Tibial artery (tissue), 4 donors: Measurements from ENCODE around the gene ZCWPW1.
A peak's percentile ranks its signal among the peaks of the same experiment; 100 is the strongest.
"Not testable (repeated sequence)": the region's sequence is repeated elsewhere in the genome, so short reads cannot be mapped to it uniquely, and the experiment has no call there.

Experiments
- DNase-seq, 2 donors: peaks; one replicate each; pipeline ENCODE4 v3.0.0-alpha.2; 2019
- H3K27ac ChIP-seq, 2 donors: fragments of 200-600 bp; sonication (generic) in 1 of 2; 1 replicate in 1 of 2; 2 replicates in 1 of 2; pipeline ENCODE4 v1.5.1; 2018 to 2019; ENCODE audit warnings: mild to moderate bottlenecking in 1 of 2
- H3K27me3 ChIP-seq, 2 donors: fragments of 200-600 bp; sonication (generic) in 1 of 2; one replicate each; pipeline versions ENCODE4 v1.5.1 to v1.6.0; 2016 to 2019
- H3K36me3 ChIP-seq, 3 donors: fragments of 200-600 bp; sonication (generic) in 2 of 3; one replicate each; pipeline ENCODE4 v1.5.1; 2016 to 2019; ENCODE audit warnings: mild to moderate bottlenecking in 2 of 3
- H3K4me1 ChIP-seq, 4 donors: fragments of 200-600 bp; sonication (generic) in 2 of 4; 1 replicate in 3 of 4; 2 replicates in 1 of 4; pipeline ENCODE4 v1.5.1; 2016 to 2019
- H3K4me3 ChIP-seq, 2 donors: fragments of 200-600 bp; sonication (generic) in 1 of 2; 1 replicate in 1 of 2; 2 replicates in 1 of 2; pipeline ENCODE4 v1.5.1; 2018 to 2019; ENCODE audit warnings: mild to moderate bottlenecking in 2 of 2
- H3K9me3 ChIP-seq, 3 donors: fragments of 200-600 bp; sonication (generic) in 1 of 3; one replicate each; pipeline ENCODE4 v1.5.1; 2016 to 2019
- CTCF ChIP-seq, 2 experiments: fragments of 200-600 bp in 1 of 2; fragments of 450-650 bp in 1 of 2; IDR thresholded peaks; one replicate each; pipeline ENCODE4 v1.5.1; 2017 to 2019; ENCODE audit warnings: antibody characterized with exemption in 2 of 2, mild to moderate bottlenecking in 1 of 2, moderate library complexity in 1 of 2
- intact Hi-C: fragments of 100-400 bp; cut with DNase I; formaldehyde crosslinking; loops from one replicate; pipeline ENCODE4 v1.15.0; 2023; ENCODE audit warnings: low total_unique reads

The ZCWPW1 gene

GRCh38 chr7:100369105-100369504, 59.4 kb downstream of the ZCWPW1 start:
- Histone ChIP-seq H3K4me3 (no peak overlapping the region), H3K27ac (no peak overlapping the region), H3K9me3 (no peaks in the 10 kb centered on the region), H3K4me1 (peaks cover 0 to 3% (median 0%) of the 10 kb centered on the region in 4 donors), H3K36me3 (peaks cover 7 to 51% (median 8%) of the 10 kb centered on the region in 3 donors), H3K27me3 (peaks cover 0 to 8% of the 10 kb centered on the region in 2 donors)
- no peak for TF ChIP-seq CTCF (IDR thresholded peaks at IDR 0.05)
- intact Hi-C loops: no loop called here
- peak; percentile 71 to 81 for DNase-seq

- Histone ChIP-seq H3K36me3 (peaks cover 8 to 63% (median 8%) of the 10 kb centered on the region in 3 donors), H3K27me3 (no peaks in the 10 kb centered on the region), H3K4me3 (no peak overlapping the region), H3K9me3 (no peaks in the 10 kb centered on the region), H3K27ac (no peak overlapping the region), H3K4me1 (peaks cover 0 to 3% (median 0%) of the 10 kb centered on the region in 4 donors)
- DNase-seq: no peak
- TF ChIP-seq CTCF (IDR thresholded peaks at IDR 0.05): no peak
- intact Hi-C loops: no loop called here
These were observed 60.6 kb downstream of the ZCWPW1 start for GRCh38 chr7:100367676-100368613.

- no peak for DNase-seq
- no peak for TF ChIP-seq CTCF (IDR thresholded peaks at IDR 0.05)
- H3K27me3 ChIP-seq: no peaks in the 10 kb centered on the region
- intact Hi-C loops: no loop called here
- no peak overlapping the region for H3K27ac ChIP-seq
- no peaks in the 10 kb centered on the region for H3K9me3 ChIP-seq
- peaks cover 0 to 3% (median 0%) of the 10 kb centered on the region in 4 donors for H3K4me1 ChIP-seq
- H3K36me3 ChIP-seq: peaks cover 8 to 70% (median 15%) of the 10 kb centered on the region in 3 donors
- no peak overlapping the region for H3K4me3 ChIP-seq
These were observed 61.3 kb downstream of the ZCWPW1 start for GRCh38 chr7:100367251-100367620.

- Histone ChIP-seq H3K36me3 (peaks cover 8 to 76% (median 21%) of the 10 kb centered on the region in 3 donors), H3K4me1 (no peaks in the 10 kb centered on the region), H3K9me3 (no peaks in the 10 kb centered on the region), H3K27ac (no peak overlapping the region), H3K4me3 (no peak overlapping the region), H3K27me3 (no peaks in the 10 kb centered on the region)
- no peak for TF ChIP-seq CTCF (IDR thresholded peaks at IDR 0.05)
- no peak for DNase-seq
- intact Hi-C loops: no loop called here
These were observed 61.9 kb downstream of the ZCWPW1 start for GRCh38 chr7:100366411-100367250.

GRCh38 chr7:100365998-100366367, 62.5 kb downstream of the ZCWPW1 start:
- H3K27ac ChIP-seq, DNase-seq, H3K9me3 ChIP-seq, H3K4me1 ChIP-seq, intact Hi-C loops, H3K27me3 ChIP-seq, H3K4me3 ChIP-seq: not testable (repeated sequence)
- H3K36me3 ChIP-seq: peaks cover 14 to 82% (median 27%) of the 10 kb centered on the region in 3 donors

- no peaks in the 10 kb centered on the region for H3K9me3 ChIP-seq
- no peaks in the 10 kb centered on the region for H3K27me3 ChIP-seq
- DNase-seq: no peak
- no peak overlapping the region for H3K4me3 ChIP-seq
- no peak overlapping the region for H3K27ac ChIP-seq
- intact Hi-C loops: no loop called here
- TF ChIP-seq CTCF (IDR thresholded peaks at IDR 0.05): no peak
- H3K4me1 ChIP-seq: no peaks in the 10 kb centered on the region
- peaks cover 21 to 97% (median 42%) of the 10 kb centered on the region in 3 donors for H3K36me3 ChIP-seq
These were observed 64.0 kb downstream of the ZCWPW1 start for GRCh38 chr7:100364480-100364879.

- H3K4me3 ChIP-seq, H3K27ac ChIP-seq, H3K9me3 ChIP-seq, H3K4me1 ChIP-seq, H3K27me3 ChIP-seq, intact Hi-C loops, DNase-seq: not testable (repeated sequence)
- H3K36me3 ChIP-seq: peaks cover 28 to 99% (median 49%) of the 10 kb centered on the region in 3 donors
These were observed 64.7 kb downstream of the ZCWPW1 start for GRCh38 chr7:100363797-100364196.
